DMS114 treated with DMSO at 0.1 percent for 48 hours (cell line): ENCODE results near the gene TMEM181.
"Not testable (repeated sequence)": the region's sequence is repeated elsewhere in the genome, so short reads cannot be mapped to it uniquely, and the experiment has no call there.

ENCODE experiments used
- DNase-seq: peaks from one replicate; lab custom pipeline; 2025; ENCODE audit not compliant: unreplicated experiment; lab: John Stamatoyannopoulos, UW

The TMEM181 gene

GRCh38 chr6:158559895-158560835 is at the start of gene TMEM181:
TMEM181 (plus strand) TSS chr6:158560091; CDS start chr6:158560225, 134 bp downstream.
- DNase-seq: peak; percentile 25

DNA sequence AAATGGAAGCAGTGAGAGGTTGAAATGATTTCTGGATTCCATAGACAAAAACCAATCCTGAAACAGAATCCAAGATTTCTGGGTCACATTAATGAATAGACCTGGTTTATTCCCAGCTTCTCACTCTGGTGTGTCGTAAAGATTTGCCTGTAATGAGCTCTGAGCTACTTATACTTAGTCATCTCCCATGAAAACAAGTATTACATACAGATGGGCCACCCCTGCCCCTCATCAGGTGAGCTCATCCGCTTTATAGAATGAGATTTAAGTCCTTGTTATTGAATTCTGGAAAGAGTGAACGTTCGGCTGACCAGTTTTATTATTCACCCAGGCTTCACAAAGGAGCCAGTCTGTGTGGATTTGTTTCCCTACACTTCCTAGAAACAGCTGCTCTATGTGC is 47.1 kb upstream of the TMEM181 start:
- no peak for DNase-seq

- DNase-seq: no peak
Observed at GRCh38 chr6:158514176-158514575, 45.7 kb upstream of the TMEM181 start.

- no peak for DNase-seq
Observed at GRCh38 chr6:158514991-158515390, 44.9 kb upstream of the TMEM181 start.

- no peak for DNase-seq
Observed at GRCh38 chr6:158516098-158516497, 43.8 kb upstream of the TMEM181 start.

- DNase-seq: no peak
Observed at GRCh38 chr6:158517038-158517437, 42.9 kb upstream of the TMEM181 start.

- DNase-seq: no peak
Observed at GRCh38 chr6:158517581-158517980, 42.3 kb upstream of the TMEM181 start.

GRCh38 chr6:158518191-158519127 is 41.4 kb upstream of the TMEM181 start:
- peak; percentile 2 for DNase-seq

GRCh38 chr6:158519300-158519699 is 40.6 kb upstream of the TMEM181 start:
- no peak for DNase-seq

DNA sequence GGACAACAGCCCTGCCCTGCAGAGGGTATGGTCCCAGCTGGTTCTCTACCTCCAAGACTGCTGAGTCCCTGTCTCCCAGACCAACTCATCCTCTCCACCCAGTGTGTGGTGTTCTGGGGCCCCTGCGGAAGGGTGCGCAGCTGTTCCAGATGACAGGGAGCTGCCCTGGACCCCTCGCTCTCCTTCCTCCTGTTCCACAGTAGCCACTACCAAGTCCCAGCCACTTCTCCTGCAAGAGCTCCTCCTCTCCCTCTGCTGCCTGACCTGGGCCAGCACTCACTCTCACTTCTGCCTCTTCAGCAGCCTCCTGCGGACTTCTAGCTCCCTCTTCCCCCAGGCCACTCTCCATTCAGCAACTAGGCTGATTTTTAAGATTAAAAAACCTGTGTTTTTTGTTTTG is 40.1 kb upstream of the TMEM181 start:
- DNase-seq: no peak

GRCh38 chr6:158520975-158521374 is 38.9 kb upstream of the TMEM181 start:
- not testable (repeated sequence) for DNase-seq

- no peak for DNase-seq
Observed at GRCh38 chr6:158521759-158522158, 38.1 kb upstream of the TMEM181 start.

- DNase-seq: no peak
Observed at GRCh38 chr6:158522616-158523015, 37.3 kb upstream of the TMEM181 start.

- DNase-seq: no peak
Observed at GRCh38 chr6:158524311-158524710, 35.6 kb upstream of the TMEM181 start.

GRCh38 chr6:158527858-158528257 is 32.0 kb upstream of the TMEM181 start:
- DNase-seq: not testable (repeated sequence)

DNA sequence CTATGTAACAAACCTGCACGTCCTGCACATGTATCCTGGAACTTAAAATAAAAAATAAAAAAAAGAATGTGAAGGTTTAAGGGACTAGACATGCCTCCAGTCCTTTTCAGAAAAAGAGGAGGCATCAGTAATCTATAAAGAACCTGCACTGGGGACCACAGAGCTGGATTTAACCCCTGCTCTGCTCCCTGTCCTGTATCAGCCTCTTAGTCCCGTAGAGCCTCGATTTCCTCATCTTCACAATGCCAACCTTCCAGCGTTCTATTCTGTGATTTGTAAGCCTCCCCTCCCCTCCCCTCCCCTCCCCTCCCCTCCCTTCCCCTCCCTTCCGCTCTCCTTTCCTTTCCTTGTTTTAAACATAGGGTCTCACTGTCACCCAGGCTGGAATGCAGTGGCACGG is 31.1 kb upstream of the TMEM181 start:
- no peak for DNase-seq

DNA sequence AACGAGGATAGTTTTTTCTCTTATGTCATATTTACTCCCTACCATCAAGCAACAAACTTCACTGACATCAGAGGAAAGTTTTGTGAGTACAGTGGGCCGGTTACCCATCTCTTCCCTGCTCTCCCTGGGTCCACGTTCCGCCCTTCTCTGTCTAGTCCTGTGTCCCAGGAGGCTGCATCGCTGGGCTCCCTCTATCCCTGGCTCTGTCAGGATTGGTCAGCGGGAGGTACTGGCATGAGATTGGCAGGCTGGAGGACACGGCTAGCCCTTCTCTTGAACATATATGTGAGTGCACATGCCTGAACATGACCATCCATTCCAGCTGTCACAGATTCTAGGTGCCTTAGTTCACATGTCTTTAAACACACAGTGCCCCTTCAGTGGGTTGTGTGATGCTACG is 30.3 kb upstream of the TMEM181 start:
- DNase-seq: no peak

DNA sequence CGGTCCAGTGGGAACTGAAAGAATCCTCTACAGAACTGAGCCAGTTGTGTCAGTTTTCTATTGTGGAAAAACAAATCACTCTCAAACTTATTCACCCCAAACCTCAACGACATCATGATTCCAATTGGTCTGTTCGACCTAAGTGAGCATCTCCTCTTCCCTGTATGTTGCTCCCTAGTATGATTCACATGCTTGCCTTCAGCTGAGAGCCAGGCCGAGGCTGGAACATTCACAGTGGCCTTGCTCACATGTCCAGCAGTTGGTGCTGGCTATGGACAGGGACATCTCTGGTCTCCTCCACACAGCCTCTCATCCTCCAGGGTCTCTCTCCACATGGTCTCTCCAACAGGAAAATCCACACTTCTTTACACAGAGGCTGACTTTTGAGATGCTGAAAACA is 28.3 kb upstream of the TMEM181 start:
- no peak for DNase-seq

DNA sequence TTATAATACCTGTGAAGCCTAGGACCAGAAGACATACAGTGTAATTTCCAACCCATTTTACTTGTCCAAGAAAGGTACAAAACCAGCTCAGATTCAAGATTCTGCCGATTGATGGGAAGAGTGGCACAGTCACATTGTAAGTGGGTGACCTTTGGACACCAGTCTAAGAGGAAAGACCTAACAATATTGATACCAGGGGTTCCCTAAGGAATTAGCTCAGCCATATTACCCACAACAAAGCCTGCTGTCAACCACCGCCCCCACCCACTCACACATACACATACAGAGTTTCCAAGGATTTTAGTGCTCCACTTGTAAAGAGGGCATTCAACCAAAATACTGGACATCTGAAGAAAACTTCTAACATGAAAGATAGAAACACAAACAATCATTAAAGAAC is 27.9 kb upstream of the TMEM181 start:
- no peak for DNase-seq

GRCh38 chr6:158536084-158536890 is 23.6 kb upstream of the TMEM181 start:
- no peak for DNase-seq
